UCSD-AML1 (cell line): ENCODE results near the gene TMEM239.

Source experiments
- DNase-seq: peaks from one replicate; lab custom pipeline; 2025; ENCODE audit not compliant: unreplicated experiment; lab: John Stamatoyannopoulos, UW

Gene TMEM239

DNA sequence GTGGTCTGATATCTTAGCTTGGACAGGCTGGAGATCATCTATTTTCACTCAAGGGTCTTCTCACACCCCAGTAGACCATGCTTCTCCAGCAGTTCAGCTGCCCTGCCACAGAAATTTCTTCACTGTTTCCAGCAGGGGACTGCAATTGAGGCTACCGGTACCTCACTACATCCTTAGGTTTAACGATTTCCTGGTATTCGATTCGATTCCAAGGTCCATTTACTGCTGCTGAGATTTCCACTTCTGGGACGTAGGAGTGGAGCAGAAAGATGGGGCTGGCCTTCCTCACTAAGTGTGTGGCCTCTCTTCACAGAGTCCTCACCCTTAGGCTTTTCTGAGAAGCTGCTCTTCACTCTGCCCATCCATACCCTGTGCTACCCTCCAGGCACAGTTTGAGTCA is 30.5 kb downstream of the TMEM239 start:
- DNase-seq = no peak

DNA sequence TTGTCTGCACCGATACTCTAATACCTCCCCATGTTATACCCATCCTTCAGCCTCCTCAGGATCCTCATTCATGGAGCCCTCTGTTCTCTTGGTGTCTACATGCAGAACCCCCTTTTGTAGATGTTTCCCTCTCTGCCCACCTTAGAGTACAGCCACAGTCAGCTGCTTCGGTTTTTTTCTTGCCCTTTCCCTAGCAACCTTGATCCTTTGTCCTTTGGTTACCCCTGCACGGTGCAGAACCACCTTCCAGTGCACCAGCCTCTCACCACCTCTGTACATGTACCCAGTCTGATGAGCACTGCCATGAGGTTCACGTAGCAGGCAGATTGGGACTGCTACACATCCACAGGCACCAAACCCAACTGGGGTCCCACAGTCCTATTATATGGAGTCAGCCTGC is 31.6 kb downstream of the TMEM239 start:
- DNase-seq = no peak

DNA sequence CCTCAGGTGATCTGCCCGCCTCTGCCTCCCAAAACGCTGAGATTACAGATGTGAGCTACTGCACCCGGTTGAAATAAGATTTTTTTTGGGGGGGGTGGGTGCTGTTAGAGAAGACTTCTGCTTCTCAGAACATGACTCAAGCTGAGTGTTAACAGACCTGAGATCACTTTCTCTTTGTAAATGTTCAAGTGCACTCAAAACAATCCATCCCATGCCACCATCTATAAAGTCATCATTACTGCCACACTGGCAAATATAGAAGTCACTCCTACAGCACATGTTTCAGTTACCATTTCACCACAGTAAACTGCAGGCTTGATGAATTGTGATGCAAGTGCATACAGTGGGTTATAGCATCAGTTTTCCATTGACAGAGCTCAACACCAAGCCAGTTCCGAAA is 33.4 kb downstream of the TMEM239 start:
- DNase-seq = no peak

DNA sequence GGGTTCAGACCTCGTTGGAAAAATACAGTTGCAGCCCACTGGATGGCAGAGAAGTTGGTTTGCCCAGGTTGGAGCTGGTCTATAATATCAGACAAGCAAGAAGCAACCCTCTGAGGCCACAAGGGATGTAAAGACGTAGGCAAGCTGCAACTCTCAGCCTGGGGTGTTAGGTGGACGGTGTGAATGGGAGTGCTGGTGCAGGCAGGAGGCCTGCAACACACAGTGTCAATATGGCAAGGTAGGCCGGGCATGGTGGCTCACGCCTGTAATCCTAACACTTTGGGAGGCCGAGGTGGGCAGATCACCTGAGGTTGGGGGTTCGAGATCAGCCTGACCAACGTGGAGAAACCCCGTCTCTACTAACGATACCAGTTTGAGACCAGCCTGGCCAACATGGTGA is 34.9 kb downstream of the TMEM239 start:
- DNase-seq = no peak

DNA sequence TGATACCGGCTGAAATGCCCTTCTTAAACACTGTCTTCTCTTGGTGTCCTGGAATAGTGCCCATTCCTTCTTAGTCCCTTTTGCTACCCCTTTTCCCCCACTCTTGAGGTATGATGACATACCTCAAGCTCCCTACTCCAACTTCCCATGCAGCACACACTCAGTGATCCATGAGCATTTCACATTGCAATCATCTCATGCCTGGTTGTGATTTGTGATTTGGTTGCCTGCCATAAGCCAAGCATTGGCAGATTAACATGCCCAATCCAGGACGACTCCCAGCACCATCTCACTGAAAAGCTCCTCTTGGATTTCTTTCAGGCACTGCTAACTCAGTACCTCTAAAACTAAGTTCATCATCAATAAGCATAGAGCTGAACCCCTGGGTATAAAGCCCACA is 42.4 kb downstream of the TMEM239 start:
- no peak for DNase-seq

DNA sequence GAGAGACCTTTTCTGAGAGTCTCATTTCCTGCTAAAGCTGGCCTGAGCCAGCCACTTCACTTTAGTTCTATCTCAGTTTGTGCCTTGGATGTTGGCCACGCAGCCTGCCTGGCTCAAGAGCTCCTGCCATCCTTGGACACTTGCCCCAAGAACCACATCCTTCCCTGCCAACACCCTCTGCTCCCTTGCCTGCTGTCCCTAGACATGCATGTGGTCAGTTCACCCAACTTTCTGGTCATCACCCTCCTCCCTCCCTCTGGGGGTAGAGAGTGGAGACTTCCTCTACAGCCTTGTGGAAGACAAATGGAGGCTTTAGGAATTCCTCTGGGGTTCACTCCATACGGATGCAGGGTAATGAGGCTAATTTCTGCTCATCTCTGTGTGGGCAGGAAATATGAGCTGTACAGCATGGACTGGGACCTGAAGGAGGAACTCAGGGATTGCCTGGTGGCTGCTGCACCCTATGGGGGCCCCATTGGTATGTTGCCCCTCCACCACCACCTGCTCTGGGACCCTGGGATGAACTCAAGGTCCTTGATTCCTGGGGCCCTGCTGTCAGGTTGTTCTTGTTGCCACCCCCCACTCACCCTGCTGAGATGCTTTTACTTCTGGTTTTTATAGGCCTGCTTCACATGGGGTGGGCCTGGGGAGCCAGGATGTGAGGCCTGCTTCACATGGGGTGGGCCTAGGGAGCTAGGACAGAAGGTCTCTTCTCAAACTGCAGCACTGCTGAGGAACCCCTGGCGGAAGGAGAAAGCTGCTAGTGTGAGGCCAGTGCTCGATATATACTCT is 43.4 kb downstream of the TMEM239 start:
- DNase-seq = peak; percentile 30

DNA sequence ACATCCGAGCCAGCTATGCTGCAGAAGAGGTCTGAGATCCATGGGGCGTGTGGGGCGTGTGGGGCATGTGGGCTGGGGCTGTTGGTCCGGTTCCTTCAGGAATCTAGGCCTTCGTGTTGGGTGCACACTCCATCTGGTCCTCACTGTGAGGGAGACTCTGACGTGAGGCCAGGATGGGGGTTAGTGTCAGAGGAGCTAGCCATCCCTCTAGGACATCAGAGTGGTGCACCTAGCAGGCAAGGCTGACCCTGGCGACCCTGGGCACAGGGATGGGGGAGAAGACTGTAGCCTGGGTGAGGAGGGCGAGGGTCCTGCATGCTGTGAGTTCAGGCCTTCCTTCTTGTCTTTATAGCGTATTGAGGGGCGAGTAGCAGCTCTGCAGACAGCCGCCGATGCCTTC is 48.5 kb downstream of the TMEM239 start:
- no peak for DNase-seq

DNA sequence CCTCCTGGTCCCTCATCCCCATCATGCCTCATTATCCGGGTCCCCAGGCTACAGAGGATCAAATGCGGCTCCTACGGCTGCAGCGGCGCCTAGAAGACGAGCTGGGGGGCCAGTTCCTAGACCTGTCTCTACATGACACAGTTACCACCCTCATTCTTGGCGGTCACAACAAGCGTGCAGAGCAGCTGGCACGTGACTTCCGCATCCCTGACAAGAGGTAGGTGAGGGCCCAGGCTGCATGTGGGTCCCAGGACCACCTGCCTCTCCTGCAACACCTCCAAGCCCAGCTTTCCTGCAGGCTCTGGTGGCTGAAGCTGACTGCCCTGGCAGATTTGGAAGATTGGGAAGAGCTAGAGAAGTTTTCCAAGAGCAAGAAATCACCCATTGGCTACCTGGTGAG is 48.9 kb downstream of the TMEM239 start:
- DNase-seq = no peak

DNA sequence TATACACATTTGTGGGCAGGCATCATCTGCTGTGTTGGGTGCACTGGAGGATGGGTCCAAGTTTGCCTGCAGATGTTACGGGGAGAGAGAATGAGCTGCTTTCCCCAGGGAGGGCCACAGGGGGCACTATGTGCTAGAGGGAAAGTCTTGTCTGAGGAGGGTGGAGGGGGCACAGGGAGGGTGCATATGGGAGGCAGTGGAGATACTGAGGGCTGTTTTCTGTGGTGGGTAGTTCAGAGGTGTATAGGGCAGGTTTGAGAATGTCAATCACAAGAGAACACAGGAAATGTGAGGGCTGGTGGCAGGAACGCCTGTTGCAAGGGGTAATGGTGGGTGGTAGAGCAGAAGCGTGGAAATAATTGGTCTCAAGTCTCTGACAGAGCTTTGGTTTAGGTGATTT is 49.5 kb downstream of the TMEM239 start:
- peak; percentile 29 for DNase-seq

DNA sequence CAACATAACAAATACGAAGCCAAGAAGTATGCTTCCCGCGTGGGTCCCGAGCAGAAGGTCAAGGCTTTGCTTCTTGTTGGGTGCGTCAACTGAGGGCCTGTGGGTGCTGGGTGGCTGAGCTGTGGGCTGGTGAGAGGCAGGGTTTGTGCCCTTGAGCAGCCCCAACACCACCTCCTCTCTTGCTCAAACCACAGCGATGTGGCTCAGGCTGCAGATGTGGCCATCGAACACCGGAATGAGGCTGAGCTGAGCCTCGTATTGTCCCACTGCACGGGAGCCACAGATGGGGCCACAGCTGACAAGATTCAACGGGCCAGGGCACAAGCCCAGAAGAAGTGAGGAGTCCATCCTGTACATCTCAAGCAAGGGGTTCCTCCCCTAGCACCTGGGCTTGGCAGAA is 50.1 kb downstream of the TMEM239 start:
- no peak for DNase-seq

DNA sequence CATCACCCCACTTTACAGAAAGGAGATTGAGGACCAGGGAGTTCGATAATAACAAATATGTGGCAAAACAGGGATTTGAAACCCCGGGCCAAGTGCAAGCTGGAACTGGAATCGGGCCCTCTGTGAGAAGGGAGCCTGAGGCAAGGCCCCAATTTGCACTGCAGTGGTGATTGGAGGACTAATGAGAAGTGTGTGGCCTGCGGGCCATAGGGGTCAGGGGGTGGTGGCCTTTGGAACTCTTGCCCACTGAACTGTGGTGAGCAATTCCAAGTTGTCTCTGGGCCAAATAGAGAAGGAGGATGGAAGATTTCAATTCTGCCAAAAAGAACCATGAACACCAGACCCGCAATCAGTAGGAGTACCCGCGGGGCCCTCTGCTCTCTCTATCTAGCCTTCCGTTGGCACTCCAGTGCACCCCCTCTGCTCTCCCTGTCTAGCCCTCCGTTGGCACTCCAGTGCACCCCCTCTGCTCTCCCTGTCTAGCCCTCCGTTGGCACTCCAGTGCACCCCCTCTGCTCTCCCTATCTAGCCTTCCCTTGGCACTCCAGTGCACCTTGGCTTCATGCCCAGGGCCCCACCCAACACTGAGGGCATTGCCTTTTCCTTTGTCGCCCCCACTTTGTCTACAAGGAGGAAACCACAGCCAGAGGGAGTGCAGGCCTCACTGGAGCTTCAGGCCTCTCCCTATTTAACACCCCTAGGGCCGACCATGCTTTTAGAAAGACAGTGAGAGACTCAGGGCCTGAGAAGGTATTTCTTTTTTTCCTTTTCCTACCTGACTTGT is 51.1 kb downstream of the TMEM239 start:
- DNase-seq = peak; percentile 42
